Pulmonary artery endothelial cell (primary cell): ENCODE results near the gene AKIP1. TPM values are rescaled to one million over a fixed set of nuclear protein-coding genes. Genes with fewer than 3 reads are reported as not detected.
"Not testable (repeated sequence)": the region's sequence is repeated elsewhere in the genome, so short reads cannot be mapped to it uniquely, and the experiment has no call there.

ENCODE experiments used
- DNase-seq: peaks from one replicate; pipeline ENCODE4 v3.0.0-alpha.2; 2011; ENCODE audit warnings: low read depth, low spot score
- total RNA-seq: library from RNA; depleted of rRNA; stranded (reverse); fragments of >200 nt; gene quantifications from 2 replicates; pipeline ENCODE4 v1.2.3, GENCODE V29; 2014

AKIP1 gene, protein sequence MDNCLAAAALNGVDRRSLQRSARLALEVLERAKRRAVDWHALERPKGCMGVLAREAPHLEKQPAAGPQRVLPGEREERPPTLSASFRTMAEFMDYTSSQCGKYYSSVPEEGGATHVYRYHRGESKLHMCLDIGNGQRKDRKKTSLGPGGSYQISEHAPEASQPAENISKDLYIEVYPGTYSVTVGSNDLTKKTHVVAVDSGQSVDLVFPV
- 20.4 and 23.5 TPM in 2 replicates for total RNA-seq

DNA sequence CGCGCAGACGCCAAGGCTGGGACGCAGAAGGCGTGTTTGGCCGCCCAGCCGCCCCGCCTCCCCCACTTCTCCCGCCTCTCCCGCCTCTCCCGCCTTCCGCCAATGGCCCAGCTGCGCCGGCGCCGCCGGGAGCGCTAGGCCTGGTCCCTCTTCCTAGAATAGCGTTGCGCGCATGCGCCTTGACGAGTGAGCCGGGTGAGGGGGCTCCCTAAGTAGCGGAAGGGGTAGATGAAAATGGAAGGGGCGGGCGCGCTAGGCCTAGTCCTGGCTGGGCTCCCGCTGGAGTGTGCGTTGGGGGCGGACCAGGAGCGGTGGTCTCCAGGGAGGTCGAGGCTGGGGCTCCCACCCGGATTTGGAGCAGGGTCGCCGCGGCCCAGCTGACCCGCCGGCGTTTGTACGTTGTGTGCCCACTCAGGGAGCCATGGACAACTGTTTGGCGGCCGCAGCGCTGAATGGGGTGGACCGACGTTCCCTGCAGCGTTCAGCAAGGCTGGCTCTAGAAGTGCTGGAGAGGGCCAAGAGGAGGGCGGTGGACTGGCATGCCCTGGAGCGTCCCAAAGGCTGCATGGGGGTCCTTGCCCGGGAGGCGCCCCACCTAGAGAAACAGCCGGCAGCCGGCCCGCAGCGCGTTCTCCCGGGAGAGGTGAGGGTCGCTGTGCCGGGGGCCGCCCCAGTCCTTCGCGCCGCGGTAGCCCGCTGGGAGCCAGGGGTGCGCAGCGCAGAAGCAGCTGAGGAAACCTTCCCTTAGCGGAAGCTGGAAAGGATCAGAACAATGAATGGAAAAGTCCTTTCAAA, at the start of gene AKIP1:
Gene AKIP1 (plus strand): TSS at position 161 of the 795 bp plus-strand sequence. CDS start 261 bp downstream, at position 422.
- peak; percentile 80 for DNase-seq

GRCh38 chr11:8863838-8864237, 47.2 kb upstream of the AKIP1 start:
- DNase-seq: no peak

DNA sequence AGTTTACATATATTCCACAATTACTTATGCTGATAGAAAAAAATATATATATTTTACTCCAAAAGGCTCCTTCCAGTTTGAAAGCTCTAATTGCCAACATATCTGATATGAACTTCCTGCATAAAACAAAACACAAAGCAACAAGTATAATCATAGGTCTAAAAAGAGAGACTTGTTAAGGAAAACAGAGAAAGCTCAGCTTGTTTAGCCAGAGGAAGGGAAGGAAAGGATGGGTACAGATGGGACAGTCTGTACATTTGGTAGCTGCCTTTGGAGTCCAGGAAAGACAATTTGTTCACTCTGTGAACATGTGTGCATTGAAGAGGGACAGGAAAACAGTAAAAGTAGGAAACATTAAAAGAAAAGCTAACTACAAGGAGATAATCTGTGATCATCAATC, 45.7 kb upstream of the AKIP1 start:
- no peak for DNase-seq

DNA sequence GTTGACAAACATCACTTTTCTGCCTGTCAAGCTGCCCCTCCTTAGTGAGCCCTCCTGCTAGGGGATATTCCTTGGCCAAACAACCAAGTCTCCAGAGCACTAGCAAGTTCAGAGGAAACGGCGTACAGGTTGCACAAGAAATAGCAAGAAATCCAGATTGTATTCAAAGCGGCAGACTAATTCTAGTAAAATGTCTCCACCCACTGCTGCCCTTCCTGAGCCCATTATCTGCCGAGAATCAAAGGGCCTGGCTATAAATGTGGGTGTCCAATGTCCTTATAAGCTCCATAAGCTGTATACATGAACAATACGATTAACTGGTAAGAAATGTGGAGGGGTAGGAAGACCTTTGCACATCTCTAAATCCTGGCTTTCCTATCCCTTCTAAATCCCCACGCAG, 44.0 kb upstream of the AKIP1 start:
- DNase-seq: no peak

GRCh38 chr11:8867931-8868631, 42.9 kb upstream of the AKIP1 start:
- DNase-seq: no peak

- no peak for DNase-seq
Observed at GRCh38 chr11:8870411-8871170, 40.4 kb upstream of the AKIP1 start.

DNA sequence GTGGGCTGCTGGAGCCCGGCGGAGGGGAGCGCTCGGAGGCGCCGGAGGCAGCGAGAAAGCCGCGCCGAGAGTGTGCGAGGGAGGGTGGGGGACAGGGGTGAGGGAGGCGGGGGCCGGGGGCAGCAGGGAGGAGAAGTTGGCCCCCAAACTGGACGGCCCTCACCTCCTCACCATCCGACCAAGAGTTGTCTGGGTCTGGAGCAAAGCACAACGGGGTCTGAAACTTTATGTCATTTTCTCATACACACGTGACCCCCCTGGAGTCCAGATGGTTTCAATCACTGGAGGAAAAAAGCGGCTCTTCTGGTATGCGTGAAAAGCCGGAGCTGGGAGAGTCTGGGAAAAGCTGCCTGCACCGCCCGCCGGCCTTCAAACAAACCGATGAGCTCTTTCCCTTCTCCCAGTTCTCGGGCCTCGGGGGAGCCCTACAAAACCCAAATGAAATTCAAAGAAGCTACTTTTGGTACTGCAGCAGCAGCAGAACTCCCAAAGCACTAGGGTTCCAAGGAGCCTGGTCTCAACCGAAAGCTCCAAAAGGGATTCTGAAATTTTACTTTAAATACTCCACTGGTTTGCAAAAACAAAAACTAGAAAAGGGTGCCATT, 39.7 kb upstream of the AKIP1 start:
- no peak for DNase-seq

GRCh38 chr11:8871962-8872361, 39.0 kb upstream of the AKIP1 start:
- no peak for DNase-seq

GRCh38 chr11:8873741-8874405, 37.1 kb upstream of the AKIP1 start:
- DNase-seq: no peak

DNA sequence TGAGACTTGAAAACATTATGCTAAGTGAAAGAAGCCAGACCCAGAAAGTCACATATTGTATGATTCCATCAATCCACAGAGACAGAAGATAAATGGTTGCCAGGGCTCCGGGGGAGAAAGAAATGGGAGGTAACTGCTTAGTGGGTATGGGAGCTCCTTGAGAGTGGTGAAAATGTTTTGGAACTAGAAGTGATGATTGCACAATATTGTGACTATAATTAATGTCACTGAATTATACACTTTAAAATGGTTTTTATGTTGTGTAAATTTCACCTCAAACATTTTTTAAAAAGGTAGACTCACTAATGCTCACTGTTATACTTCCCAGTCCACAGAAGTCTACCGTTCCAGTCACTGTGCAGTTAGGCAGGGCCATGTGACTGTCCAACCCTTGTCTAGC, 32.2 kb upstream of the AKIP1 start:
- DNase-seq: no peak

DNA sequence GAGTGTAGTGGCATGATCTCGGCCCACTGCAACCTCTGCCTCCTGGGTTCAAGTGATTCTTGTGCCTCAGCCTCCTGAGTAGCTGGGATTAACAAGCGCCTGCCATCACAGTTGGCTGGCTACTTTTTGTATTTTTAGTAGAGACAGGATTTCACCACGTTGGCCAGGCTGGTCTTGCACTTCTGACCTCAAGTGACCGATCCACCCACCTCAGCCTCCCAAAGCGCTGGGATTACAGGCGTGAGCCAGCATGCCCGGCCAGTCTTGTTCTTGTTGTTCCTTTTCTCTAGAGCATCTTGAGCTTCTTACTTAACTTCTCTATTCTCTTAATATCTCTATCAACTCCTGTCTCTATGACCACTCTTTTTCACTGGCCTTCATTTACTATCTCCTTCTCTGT, 29.4 kb upstream of the AKIP1 start:
- DNase-seq: not testable (repeated sequence)

DNA sequence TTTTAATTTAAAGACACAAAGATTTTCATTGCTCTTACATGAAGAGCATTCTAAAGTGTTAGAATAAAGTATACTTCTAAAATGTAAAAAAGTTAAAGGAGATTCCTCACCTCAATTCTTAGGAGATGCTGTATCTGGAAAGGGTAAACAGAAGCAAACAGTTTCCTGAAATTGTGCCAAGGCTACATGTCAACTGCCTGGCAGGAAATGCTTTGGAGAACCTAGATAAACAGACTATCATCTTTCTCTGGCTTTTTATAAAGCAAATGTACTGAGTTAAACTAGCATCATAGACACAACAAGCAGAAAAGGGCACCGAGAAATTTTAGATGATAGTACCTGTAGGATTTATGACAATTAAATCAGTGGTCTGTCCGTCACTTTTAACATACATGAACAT, 24.7 kb upstream of the AKIP1 start:
- no peak for DNase-seq

- not testable (repeated sequence) for DNase-seq
Observed at GRCh38 chr11:8891185-8891584, 19.8 kb upstream of the AKIP1 start.

- no peak for DNase-seq
Observed at GRCh38 chr11:8899119-8899753, 11.8 kb upstream of the AKIP1 start.

- DNase-seq: no peak
Observed at GRCh38 chr11:8905528-8906165, 5.3 kb upstream of the AKIP1 start.

GRCh38 chr11:8907116-8907515, 3.9 kb upstream of the AKIP1 start:
- no peak for DNase-seq

DNA sequence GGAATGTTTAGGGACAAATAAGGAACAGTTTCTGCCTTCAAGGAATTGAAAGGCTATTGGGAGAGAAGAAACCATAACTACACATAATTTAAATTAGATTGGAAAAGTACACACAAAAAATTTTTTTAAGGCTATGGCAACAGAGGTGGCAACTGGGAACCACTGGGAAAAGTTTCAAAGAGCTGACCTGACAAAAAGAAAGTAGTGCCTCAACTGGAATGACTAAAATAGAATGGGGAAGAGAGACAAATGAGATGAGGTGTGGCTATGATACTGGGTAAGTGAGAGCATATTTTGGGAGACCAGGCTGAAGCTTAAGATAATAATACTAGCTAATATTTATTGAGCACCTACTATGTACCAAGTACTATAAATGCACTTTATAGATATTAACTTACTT, 2.9 kb upstream of the AKIP1 start:
- no peak for DNase-seq

- DNase-seq: no peak
Observed at GRCh38 chr11:8910649-8911026, 351 bp upstream of the AKIP1 start.

DNA sequence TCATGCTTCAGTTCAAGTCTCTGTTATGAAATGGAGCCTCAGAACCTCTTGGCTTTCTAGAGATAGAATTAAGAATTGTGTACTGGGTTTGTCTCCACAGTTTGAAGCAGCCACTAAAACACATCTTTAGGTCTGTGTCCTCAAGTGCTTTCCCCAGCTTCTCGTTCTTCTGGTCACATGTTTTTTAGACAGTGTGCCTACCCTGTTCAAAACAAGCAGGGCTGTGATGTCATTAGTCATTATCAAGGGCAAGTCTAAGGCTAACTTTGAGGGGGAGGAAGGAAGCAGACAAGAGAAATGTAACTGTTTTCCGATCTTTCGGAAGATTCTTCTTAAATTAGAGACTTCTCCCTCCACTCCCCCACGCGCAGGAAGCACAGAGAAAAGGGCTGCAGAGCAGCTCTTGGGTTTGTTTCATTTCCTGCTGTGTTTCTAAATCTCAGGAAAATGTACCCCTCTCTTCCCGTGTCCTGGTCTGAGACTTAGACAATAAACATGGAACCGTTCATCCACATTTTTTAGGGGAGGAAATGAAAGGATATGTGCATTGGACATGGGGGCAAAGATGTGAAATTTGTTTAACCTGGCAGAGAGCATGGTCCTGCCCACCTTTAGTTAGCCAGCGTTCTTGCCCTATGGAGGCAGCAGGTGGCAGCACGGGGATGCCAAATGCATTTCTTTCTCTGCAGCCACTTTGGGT, 3.1 kb downstream of the AKIP1 start:
- DNase-seq: no peak
